Stimulated activated CD8-positive, alpha-beta memory T cell treated with anti-CD3 and anti-CD28 coated beads, Interleukin-4, amount 100 ng/mL, for 24 hours (primary cell): ENCODE data around the gene SLC38A11.
"Not testable (repeated sequence)": the region's sequence is repeated elsewhere in the genome, so short reads cannot be mapped to it uniquely, and the experiment has no call there.

Experiments
- DNase-seq: peaks from one replicate; pipeline ENCODE4 v3.0.0-alpha.2; 2020; ENCODE audit warnings: low read depth

The SLC38A11 gene

GRCh38 chr2:164954954-164955701, at the start of gene SLC38A11:
SLC38A11 (minus strand) TSS chr2:164955525; CDS start chr2:164955247, 278 bp downstream.
- DNase-seq, result no peak

GRCh38 chr2:165003443-165004130, 48.3 kb upstream of the SLC38A11 start:
- DNase-seq, result no peak

GRCh38 chr2:165002638-165003037, 47.3 kb upstream of the SLC38A11 start:
- DNase-seq, result no peak

GRCh38 chr2:164994664-164995299, 39.5 kb upstream of the SLC38A11 start:
- DNase-seq, result not testable (repeated sequence)

- no peak for DNase-seq
Measured at GRCh38 chr2:164993287-164994016, 38.1 kb upstream of the SLC38A11 start.

GRCh38 chr2:164992818-164993217, 37.5 kb upstream of the SLC38A11 start:
- no peak for DNase-seq

GRCh38 chr2:164992093-164992454, 36.7 kb upstream of the SLC38A11 start:
- DNase-seq, result not testable (repeated sequence)

GRCh38 chr2:164991361-164992092, 36.2 kb upstream of the SLC38A11 start:
- DNase-seq, result not testable (repeated sequence)

- not testable (repeated sequence) for DNase-seq
Measured at GRCh38 chr2:164990953-164991352, 35.6 kb upstream of the SLC38A11 start.

GRCh38 chr2:164988805-164989204, 33.5 kb upstream of the SLC38A11 start:
- not testable (repeated sequence) for DNase-seq

- not testable (repeated sequence) for DNase-seq
Measured at GRCh38 chr2:164986027-164986426, 30.7 kb upstream of the SLC38A11 start.

- DNase-seq, result no peak
Measured at GRCh38 chr2:164984428-164984827, 29.1 kb upstream of the SLC38A11 start.

GRCh38 chr2:164981217-164981990, 26.1 kb upstream of the SLC38A11 start:
- no peak for DNase-seq

GRCh38 chr2:164980688-164981087, 25.4 kb upstream of the SLC38A11 start:
- DNase-seq, result not testable (repeated sequence)

- DNase-seq, result no peak
Measured at GRCh38 chr2:164979113-164979512, 23.8 kb upstream of the SLC38A11 start.

- DNase-seq, result not testable (repeated sequence)
Measured at GRCh38 chr2:164976875-164977470, 21.6 kb upstream of the SLC38A11 start.

- DNase-seq, result no peak
Measured at GRCh38 chr2:164976301-164976700, 21.0 kb upstream of the SLC38A11 start.

- DNase-seq, result no peak
Measured at GRCh38 chr2:164975891-164976290, 20.6 kb upstream of the SLC38A11 start.

GRCh38 chr2:164974221-164974620, 18.9 kb upstream of the SLC38A11 start:
- no peak for DNase-seq

GRCh38 chr2:164972216-164972615, 16.9 kb upstream of the SLC38A11 start:
- DNase-seq, result no peak
